ENCODE results near the gene ATIC.

ATIC gene

DNA sequence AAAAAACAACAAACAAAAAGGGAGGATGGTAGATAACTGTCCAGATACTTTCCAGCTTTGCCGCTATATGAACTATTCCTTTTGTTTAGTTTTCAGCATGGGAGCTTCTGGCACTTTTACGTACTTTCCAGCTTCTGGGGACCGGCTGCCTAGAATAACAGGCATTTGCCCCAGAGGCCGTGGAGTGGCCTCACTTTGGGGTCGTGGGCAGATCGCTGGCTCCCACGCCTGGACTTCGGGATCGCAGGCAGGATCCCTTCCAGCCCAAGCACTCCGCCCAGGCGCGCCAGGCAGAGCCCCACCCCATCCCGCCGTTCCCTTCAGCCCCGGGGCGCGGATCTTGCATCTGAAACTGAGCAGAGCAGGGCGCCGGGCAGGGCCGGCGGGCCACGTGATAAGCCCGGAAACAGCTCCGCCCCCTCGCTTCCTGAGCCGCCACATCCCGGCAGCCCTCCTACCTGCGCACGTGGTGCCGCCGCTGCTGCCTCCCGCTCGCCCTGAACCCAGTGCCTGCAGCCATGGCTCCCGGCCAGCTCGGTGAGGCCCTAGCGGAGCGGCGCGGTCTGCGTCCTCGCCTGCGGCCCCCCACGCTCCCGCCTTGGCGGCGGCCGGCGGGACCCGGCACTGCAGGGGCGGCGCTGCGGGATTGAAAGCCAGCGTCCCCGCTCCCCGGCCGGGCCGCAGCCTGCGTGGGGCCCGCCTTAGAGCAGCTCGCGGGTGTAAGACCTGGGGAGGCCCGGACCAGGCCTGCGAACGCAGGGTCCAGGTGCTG, at the start of gene ATIC:
TSS of gene ATIC (plus strand) at position 435 of the 772 bp plus-strand sequence. CDS start at position 519, 84 bp downstream.
- DNase-seq, result peak; percentile 93

DNA sequence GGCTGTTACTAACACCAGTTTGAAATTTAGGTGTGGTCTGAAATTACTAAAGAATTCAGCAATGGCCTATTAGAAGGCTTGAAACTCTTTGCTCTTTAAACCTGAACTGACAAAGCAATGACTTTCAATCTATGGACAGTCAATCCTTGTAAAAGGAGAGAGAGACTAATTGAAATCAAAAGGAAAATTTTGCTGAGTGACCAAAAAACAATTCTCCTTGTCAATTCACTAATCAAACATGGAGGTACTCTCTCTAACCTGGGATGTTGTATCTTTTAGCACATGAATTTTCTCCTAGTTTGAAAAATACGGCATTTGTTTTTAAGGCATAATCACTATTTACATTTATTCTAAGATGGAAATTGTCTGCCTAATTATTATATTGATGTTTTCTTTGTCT, 49.6 kb upstream of the ATIC start:
- DNase-seq, result no peak

DNA sequence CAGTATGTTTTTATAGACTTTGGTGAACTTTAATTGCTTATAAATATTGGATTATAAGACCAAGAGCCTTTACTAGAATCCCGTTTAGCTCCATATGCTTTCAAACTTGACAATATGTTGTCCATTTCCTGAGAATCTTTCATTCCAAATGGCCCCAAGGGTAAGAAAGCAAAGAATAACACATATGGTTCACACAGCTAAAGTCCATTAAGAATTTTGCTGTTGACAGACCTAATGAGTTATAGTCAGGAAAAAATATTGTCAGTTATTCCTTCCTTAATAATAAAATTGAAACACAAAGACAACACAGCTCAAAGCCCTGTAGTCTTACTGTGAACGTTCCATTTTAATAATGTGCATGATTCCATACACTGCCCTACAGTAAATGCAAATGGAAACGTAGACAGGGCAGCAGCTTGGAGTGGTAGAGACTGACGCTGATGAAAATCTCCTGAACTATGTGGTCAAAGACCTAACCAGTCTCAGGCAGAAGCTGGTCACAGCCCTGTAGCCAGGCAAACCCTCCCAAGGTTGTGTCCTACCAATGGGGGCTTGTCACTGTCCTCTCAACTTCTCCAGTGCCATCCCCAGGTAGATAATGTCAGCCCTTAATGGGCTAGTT, 49.0 kb upstream of the ATIC start:
- DNase-seq, result no peak

DNA sequence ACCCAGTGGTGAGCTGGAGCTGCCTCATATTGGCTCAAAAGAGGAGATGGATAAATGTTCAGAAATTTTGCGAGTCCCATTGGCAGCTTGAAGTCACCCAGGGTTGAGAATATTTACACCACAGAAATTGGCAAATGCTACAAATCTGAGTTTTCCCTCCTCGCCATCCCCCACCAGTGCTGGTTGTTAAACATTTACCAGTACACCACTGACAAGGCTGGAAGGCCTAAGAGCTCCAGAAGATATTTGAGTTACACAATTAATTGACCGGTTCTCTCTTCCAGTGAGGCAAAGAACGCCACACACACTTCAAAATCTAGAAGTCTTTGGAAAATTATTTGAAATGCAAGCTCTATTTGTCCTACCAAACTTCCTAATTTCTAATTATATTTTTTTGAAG, 47.5 kb upstream of the ATIC start:
- no peak for DNase-seq

DNA sequence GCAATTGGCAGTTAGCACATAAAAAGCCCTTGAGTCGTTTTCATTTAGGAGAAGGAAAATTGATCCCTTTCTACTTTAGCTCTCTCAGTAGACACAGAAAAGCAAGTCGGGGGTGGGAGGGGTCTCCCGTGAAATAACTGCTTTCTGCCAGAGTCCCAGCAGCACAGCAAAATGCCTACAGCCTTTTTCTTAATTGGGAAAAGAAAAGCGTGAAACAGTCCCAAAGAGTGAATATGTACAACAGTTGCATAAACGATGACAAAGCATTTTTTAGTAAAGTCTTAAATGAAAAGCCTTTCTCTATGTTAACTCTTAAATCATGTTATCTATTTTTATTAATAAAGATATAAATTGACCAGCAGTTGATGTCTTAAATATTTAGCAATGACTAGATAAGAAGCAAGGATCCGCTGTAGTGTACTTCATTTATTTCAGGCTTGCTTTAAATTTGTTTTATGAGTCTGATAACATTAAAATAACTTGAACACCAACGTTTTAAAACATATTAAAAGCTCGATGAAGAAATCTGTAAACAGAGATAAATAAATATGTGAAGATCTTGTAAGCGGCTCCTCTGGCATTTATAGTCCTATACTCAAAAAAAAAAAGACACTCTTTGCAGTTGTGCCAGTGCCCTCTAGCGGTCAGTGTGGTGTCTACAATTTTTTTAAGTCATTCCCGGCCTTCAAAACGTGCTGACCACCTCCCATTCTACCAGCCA, 42.3 kb upstream of the ATIC start:
- DNase-seq, result peak; percentile 72

DNA sequence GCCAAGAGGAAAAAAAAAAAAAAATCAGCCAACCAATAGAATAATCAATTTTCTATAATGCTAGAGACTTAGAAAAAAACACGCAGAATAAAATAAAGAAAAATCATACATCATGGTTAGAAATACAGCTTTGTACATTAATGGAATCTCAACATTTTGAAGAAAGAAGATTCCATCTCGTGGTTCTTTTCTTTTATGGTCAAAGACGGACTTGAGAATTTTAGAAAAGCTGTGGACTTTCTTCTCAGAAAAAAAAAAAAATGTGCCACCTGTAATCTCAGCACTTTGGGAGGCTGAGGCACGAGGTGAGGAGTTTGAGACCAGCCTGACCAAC, 41.8 kb upstream of the ATIC start:
- DNase-seq, result no peak

DNA sequence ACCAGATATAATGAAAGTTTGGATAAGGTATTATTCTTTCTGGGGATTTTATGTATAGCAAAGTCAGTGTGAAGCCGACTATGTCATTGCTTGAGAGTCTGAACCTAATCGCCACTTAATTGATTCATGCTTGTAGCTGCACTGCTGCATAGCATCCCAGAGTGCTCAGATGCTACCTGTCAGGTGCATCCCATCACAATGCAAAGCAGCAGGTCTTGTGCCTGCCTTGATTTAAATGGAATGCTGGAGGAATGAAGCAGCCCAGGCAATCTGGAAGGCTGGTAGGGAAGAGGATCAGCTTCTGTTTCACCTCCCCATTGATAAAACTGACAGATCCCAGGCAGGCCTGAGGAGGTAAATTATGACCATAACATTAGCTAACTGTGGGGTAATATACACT, 40.4 kb upstream of the ATIC start:
- no peak for DNase-seq

DNA sequence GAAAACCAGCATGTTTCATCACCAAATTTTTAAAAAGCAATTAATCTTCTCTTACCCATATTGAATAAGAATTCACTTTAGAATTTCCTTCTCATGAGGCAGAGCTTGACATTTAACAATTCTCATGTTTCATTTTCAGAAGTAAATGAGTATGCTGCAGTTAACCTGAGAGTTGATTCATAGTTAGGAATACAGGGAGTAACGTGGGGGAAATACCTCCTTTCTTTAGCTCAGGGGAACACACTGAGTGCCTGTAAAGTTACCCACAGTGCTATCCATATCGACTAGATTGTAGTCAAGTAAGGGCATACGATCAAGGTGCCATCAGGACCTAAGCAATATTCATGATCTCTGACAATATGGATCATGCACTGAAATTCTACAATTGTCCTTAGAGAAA, 38.9 kb upstream of the ATIC start:
- no peak for DNase-seq

DNA sequence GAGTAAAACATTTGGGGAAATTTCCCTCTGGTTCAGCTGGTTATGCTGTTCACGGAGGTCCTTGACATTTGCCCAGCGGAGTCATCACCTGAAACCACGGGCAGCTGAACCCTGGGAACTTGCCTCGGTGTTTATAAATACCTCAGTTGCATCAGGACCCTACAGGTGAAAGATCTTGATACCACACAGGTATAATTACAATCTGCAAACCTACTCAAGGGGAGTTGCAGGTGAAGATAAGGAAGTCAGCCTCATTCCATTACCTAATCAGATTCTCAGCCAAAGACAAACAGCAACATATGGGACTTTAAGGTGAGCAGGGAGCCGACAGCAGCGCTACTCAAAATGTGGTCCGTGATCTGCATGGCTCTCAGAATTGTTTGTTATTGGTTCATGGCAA, 37.0 kb upstream of the ATIC start:
- DNase-seq, result no peak

DNA sequence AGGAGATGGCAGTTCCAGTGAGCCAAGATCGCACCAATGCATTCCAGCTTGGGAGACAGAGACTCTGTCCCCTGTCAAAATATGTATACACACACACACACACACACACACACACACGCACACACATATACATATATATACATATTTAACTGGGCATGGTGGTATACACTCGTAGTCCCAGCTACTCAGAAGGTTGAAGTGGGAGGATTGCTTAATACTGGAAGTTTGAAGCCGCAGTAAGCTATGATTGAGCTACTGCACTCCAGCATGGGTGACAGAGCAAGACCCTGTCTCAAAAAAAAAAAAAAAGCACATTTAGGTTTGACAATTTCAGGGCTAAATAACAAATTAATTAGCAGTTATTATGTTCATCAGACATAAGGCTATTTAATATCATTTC, 36.0 kb upstream of the ATIC start:
- no peak for DNase-seq

DNA sequence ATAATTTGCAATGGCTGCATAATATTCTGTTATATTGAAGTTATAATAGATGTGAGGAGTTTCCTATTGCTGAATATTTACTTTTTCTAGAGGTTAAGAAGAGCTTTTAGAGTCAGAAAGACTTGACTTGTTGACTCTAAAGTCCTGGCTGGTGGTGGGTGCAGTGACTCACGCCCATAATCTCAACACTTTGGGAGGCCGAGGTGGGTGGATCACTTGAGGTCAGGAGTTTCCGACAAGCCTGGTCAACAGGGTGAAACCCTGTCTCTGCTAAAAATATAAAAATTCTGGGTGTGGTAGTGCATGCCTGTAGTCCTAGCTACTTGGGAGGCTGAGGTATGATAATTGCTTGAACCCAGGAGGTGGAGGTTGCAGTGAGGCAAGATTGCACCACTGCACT, 33.9 kb upstream of the ATIC start:
- DNase-seq, result no peak

DNA sequence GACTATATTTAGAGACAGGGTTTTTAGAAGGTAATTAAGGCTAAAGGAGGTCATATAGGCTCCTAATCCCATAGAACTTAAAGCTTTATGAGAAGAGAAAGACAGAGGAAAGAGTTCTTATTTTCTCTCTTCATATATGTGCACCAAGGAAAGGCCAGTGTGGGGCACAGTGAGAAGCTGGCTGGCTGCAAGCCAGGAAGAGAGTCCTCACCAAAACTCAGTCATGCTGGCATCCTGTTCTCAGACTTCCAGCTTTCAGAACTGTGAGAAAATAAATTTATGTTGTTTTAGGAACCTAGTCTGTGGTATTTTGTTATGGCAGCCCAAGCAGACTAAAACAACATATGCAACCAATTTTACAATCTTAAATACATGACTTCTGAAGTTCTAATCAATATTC, 31.5 kb upstream of the ATIC start:
- DNase-seq, result no peak

DNA sequence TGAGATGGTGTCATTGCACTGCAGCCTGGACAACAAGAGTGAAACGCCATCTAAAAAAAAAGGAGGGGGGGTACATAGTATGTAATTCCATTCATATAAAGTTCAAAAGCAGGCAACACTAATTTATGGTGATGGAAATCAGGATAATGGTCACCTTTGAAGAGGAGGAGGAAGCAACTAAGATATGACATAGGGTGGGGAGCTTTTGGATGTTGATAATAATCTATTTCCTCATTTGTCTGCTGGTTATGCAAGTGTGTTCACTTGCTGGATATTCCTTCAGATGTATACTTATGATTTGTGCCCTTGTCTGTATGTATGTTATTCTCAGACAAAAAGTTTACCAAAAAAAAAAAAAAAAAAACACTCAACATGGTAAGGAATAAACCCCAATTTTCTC, 28.6 kb upstream of the ATIC start:
- no peak for DNase-seq

DNA sequence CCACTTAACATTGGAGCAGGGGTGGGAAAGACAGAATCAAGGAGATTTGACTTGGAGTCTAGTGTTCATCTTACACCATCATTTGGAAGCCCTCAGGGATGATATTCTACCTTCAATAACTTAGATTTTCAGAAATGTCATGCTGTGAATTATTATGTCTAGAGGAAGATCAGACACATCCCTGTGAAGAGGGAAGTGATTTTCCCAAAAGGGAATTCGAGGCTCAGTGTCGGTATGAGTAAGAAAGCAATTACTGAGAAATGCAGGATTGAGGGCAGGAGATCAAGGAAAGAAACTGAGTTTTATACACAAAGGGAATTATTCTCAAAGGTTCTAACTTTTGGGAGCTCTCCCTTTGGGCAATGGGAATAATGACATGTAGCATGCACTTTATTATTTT, 25.6 kb upstream of the ATIC start:
- no peak for DNase-seq

DNA sequence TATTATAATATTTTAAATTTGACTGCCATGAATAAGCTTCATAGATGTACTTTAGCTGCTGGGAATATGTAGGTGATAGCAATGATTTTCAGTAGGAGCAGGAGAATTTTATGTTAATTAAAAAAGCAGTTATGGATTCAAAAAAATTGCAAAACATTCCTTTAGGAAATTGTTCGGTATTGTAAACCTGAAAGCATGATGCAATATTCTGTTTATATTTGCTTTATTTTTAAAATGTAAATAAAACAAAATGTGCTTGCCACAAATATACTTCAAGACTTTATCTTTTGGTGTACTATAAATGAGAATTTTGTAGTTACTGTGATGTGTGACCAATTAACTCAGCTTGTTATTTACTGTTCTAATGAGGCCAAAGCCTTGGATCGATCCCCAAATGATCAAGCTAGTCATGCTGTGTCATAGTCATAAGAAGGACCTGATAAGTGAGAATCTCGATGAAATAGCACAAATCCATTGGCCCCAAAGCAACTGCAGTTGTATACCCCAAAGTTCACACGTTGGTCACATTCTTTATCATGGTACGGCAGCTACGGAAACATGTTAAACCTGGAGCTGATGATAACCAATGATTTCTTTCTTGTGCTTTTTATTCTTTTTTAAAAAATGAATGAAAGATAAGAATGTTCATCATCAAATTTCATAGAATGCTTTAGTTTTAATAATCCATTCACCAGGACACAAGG, 23.6 kb upstream of the ATIC start:
- no peak for DNase-seq

DNA sequence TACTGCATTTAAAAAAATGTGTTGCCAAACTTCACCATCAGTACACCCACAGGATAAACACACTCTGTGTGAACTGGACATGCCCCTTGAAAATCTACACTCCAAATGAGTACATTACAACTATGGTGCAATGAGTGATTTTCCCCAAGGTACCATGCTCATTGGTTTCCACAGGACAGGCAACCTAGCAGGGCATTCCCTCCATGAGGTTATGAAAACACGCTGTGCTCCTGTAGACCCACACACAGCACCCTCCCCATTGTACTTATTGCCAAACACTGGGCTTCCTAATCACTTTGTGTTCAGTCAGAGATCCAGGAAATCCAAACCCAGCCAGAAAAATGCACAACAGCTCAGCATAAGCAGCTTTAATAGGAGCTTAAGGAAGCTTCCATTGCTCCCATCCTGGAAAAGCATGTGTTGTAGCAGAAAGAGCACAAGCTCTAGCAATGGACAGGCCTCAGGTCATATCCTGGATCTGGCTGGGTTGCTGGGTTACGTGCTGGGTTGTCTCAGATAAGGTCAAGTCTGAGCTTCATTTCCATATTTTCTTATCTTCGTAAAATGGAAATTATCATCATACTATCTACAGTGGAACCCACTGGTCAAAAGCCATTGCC, 20.8 kb upstream of the ATIC start:
- no peak for DNase-seq

DNA sequence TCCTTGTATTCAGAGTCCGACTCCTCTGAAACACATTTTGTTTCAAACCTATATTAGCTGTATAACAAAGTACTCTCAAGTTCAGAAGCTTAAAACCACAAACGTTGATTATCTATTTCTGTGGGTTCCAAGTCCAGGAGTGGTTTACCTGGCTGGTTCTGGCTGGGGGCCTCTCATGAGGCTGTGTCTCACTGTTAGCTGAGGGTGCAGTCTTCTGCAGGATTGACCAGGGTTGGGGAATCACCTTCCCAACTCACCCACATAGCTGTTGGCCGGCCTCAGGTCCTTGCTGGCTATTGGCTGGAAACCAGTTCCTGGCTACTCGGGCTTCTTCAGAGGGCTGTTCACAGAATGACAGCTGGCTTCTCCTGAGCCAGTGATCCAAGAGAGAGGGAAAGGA, 18.0 kb upstream of the ATIC start:
- no peak for DNase-seq

DNA sequence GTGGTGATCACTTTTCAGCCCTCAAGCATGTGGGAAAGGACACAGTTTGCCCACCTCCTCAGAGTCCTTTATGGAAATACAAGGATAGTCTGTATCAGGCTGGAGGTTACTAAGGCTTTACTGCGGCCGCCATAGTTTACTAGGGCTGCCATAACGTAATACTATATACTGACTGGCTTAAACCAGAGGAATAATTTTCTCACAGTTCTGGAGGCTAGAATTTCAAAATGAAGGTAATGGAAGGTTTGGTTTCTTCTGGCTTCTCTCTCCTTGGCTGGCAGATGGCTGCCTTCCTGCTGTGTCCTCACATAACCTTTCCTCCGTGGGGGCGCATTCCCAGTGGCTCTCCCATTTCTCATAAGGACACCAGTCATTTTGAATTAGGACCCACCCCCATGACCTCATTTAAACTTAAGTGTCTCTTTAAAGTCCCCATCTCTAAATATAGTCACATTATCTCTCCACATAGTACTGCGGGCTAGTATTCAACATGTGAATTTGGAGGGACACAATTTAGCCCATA, 12.5 kb upstream of the ATIC start:
- DNase-seq, result no peak

DNA sequence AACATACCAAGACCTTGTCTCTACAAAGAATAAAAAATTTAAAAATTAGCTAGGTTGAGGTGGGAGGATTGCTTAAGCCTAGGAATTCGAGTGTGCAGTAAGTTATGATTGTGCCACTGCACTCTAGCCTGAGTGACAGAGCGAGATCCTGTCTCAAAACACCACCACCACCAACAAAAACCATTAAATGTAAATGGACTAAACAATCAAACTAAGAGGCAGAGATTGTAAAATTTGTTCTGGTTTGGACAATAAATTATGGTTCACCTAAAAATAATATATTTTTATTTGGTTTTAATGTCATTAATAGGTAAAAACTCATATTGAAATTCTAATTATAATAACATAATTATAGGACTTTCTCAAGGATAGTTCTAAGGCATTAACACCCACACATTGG, 9.9 kb upstream of the ATIC start:
- DNase-seq, result no peak

DNA sequence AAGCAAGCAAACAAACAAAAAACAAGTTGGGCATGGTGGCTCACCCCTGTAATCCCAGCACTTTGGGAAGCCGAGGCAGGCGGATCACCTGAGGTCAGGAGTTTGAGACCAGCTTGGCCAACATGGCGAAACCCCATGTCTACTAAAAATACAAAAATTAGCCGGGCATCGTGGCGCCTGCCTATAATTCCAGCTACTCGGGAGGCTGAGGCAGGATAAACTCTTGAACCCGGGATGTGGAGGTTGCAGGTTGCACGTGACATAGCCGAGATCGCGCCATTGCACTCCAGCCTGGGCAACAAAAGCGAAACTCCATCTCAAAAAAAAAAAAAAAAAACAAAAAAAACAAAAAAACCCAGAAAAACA, 617 bp upstream of the ATIC start:
- peak; percentile 38 for DNase-seq

DNA sequence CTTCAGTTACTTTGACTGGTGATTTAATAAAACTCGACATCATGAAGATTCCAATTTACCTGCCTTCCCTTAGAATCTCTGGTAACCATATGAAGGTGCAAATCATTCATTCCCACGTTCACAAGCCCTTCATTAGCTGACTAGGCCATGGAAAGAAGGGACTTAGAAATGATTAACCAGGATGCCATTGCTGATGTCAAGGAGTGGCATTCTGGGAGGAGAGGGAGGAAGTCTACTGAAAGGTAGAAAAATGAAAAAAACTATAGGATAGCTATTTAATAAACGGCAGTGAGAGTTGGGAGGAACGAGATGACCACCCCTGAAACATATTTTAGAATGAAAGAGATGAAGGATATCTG, 1.4 kb downstream of the ATIC start:
- no peak for DNase-seq

DNA sequence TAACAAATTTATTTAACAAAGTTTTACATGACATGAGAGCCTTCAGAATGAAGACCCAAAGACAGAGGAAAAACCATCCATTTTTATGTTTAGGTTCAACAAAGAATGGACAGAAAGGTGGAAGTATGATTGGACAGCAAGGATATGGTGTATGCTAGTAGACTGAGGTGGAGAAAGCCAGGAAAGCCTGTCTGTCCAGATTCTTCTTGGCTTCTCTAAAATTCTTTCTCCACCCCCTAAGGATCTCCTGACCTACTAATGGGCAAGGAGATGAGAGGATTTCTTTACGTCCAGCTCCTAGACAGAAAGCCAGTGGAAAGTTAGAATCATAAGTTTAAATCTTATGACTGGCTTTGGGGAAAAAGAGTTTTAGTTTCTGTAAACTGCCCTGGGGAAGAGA, 3.0 kb downstream of the ATIC start:
- DNase-seq, result no peak

DNA sequence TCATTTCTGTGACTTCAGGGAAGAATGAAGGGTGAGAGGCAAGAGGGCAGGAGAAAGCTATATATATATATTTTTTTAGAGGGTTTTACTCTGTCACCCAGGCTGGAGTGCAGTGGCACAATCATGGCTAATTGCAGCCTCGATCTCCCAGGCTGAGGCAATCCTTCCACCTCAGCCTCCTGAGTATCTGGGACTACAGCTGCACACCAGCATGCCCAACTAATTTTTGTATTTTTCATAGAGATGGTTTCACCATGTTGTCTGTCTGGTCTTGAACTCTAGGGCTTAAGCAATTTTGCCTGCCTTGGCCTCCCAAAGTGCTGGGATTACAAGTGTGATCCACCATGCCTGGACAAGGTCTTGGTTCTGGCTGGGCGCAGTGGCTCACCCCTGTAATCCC, 3.4 kb downstream of the ATIC start:
- DNase-seq, result no peak
